HG02943 (cell line): ENCODE results near the gene SCYL1.

Source experiments
- ATAC-seq: cut with Tn5 transposase; IDR thresholded peaks from one replicate; pipeline ENCODE4 v1.9.1; 2021; ENCODE audit warnings: mild to moderate bottlenecking, low read depth, moderate library complexity; ENCODE audit not compliant: unreplicated experiment

Gene SCYL1

GRCh38 chr11:65532388-65533064, 7.6 kb downstream of the SCYL1 start:
- no peak for ATAC-seq

GRCh38 chr11:65535102-65535501, 10.2 kb downstream of the SCYL1 start:
- ATAC-seq, result no peak

DNA sequence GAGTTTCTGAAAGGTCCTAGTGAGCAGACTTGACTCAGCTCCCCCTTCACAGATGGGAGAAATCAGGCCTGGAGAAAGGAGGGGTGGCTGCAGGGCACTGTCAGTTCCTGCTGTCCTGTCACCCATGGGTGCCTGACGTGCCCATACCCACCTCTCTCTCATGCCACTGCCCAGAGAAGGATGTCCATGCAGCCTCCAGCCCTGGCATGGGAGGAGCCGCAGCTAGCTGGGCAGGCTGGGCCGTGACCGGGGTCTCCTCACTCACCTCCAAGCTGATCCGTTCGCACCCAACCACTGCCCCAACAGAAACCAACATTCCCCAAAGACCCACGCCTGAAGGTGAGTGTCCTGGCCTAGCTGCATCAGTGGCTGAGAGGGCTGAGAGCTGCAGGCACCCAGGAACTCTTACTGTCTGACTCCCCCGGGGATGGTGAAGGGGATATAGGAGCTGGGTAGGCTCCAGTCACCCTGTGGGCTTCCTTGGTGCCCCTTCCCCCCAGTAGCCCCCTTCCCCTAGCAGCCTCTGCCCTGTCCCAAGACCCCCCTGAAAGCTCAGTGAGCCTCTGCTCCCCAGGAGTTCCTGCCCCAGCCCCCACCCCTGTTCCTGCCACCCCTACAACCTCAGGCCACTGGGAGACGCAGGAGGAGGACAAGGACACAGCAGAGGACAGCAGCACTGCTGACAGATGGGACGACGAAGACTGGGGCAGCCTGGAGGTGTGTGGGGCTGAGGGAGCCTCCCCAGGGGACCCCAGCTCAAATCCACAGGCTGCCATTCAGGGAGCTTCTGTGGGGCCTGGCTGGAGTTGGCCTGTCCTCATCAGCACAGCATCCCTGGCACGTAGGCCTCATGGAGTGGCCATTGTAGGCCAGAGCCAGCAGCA, 11.8 kb downstream of the SCYL1 start:
- no peak for ATAC-seq

DNA sequence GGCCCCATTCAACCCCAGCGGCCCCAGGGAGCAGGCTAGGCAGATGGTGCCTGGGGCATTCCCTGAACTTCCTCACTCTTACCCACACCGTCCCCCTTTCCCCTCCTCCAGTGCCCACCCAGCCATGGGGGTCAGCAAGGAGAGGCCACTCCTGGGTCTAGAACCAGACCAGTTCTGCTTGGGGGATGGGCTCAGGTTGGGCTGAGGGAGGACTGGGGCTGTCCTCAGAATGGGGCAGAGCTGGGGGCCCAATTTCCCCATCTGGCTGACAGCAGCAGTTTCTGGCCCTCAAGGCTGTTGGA, 12.4 kb downstream of the SCYL1 start:
- ATAC-seq, result no peak

GRCh38 chr11:65537620-65538231, 12.8 kb downstream of the SCYL1 start:
- no peak for ATAC-seq

DNA sequence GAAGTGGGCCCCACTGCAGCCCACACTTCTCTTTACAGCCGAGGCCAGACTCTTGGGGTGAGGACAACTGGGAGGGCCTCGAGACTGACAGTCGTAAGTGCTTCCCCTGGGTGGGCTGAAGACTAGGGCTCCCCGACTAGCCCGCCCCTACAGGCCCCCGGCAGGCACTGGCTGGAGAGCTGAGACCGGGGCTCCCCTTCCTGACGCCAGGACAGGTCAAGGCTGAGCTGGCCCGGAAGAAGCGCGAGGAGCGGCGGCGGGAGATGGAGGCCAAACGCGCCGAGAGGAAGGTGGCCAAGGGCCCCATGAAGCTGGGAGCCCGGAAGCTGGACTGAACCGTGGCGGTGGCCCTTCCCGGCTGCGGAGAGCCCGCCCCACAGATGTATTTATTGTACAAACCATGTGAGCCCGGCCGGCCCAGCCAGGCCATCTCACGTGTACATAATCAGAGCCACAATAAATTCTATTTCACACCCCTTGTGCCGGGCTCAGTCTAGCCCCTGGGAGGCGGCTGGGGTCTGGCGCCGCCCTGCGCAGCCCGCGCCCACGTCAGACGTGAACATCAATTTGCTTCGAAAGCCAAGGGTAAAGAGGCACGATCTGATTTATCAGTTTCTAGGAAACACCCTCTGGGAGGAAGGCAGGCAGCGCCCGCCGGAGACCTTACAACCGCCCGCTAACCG, 13.5 kb downstream of the SCYL1 start:
- no peak for ATAC-seq

- no peak for ATAC-seq
Measured at GRCh38 chr11:65538915-65539743, 14.2 kb downstream of the SCYL1 start.

DNA sequence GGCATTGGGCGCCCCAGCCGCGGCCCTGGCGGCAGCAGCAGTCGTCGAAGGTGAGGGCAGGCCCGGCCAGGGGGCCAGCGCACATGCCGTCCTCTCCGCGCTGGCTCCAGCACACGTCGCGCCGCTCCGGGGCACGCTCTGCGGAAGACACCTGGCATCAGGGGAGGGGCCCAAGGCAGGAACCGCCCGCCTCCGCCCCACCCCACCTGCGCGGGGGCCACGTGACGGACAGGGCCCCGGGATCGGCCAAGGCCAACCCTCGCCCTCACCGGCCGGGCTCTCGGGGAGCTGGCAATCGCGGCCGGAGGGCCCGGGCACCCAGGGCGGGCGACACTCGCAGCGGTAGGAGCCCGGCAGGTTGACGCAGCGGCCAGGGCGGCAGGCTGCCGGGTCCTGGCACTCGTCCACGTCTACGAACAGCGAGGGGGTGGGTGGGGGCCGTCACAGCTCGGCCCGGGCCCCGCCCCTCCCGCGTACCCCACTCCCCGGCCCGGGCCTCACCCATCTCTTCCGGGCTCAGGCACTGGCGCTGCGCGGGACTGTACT, 14.9 kb downstream of the SCYL1 start:
- ATAC-seq, result peak; percentile 48

- ATAC-seq, result peak; percentile 63
Measured at GRCh38 chr11:65540290-65541092, 15.6 kb downstream of the SCYL1 start.

- no peak for ATAC-seq
Measured at GRCh38 chr11:65541093-65541982, 16.5 kb downstream of the SCYL1 start.

DNA sequence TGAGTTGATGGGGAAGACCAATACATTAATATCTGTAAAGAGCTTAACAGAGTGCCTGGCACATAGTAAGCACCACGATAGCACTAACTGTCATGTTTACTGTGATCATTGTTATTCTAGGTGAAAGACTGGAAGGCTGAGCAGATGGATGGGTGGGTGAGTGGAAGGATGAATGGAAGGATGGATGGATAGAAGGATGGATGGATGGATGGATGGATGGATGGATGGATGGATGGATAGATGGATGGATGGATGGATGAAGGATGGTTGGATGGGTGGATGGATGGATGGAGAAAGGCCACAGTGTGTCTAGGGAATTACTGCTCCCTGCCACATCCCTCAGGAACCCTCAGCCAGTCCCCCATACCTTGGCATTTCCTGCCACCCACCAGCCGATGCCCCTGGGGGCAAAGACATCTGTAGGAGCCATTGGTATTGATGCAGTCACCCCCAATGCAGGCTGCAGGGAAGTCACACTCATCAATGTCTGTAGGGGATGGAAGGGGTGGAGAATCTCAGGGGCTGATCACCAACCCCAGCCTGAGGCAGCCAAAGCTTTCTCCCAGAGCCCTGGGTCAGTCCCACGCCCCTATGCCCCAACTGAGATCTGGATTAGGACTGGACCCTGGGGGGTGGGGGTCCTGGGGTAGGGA, 18.0 kb downstream of the SCYL1 start:
- no peak for ATAC-seq

DNA sequence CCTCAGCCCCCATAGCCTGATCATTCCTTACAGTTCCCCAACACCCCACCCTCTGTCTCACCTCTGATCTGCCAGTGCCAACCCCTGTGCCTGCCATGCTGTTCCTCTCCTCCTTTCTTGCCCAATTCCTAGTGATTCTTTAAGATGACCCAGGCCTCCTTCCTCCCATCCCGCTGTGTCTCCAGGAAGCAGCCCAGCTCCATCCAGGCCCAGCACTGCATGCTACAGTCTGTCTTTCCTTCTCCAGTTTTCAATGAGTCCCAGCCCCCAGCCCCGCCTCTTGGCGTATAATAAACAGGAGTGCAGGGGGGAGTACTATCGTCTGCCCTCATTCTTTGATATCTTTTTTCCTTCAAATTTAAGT, 21.0 kb downstream of the SCYL1 start:
- no peak for ATAC-seq

- peak; percentile 64 for ATAC-seq
Measured at GRCh38 chr11:65546217-65546958, 21.5 kb downstream of the SCYL1 start.

- ATAC-seq, result no peak
Measured at GRCh38 chr11:65547446-65548125, 22.7 kb downstream of the SCYL1 start.

DNA sequence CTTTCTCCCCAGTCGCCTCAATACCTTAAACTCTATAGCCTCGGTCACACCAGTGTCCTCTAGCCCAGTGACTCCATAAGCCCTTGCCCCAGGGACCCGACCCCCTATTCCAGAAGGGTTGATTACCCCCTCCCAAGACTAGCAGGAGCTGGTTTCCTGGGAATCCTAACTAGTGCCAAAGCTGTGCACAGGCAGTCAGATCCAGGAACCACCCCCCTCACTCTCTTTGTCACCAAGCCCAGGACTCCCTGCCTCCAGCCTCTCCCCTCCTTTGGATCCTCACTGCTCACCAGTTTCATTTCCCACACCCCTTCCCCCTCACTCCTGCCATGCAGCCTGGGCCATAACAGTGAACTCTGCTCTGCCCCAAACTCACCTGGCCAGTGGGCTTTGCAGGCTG, 23.5 kb downstream of the SCYL1 start:
- no peak for ATAC-seq

GRCh38 chr11:65549096-65549495, 24.2 kb downstream of the SCYL1 start:
- ATAC-seq, result no peak
